ENCODE measurements around the gene ARHGEF12.

ARHGEF12 gene

GRCh38 chr11:120294096-120294495, 42.1 kb upstream of the ARHGEF12 start:
- POLR2A ChIA-PET: no interaction called here
- no peak for TF ChIP-seq ARNT (IDR thresholded peaks at IDR 0.05)
- TF ChIP-seq, protein P1, sequence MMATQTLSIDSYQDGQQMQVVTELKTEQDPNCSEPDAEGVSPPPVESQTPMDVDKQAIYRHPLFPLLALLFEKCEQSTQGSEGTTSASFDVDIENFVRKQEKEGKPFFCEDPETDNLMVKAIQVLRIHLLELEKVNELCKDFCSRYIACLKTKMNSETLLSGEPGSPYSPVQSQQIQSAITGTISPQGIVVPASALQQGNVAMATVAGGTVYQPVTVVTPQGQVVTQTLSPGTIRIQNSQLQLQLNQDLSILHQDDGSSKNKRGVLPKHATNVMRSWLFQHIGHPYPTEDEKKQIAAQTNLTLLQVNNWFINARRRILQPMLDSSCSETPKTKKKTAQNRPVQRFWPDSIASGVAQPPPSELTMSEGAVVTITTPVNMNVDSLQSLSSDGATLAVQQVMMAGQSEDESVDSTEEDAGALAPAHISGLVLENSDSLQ (IDR thresholded peaks at IDR 0.05): no peak
- no peak for TF ChIP-seq NFRKB (IDR thresholded peaks at IDR 0.05)
- no peak for TF ChIP-seq ELF4 (IDR thresholded peaks at IDR 0.05)
- no peak for TF ChIP-seq LEF1 (IDR thresholded peaks at IDR 0.05; ENCODE audit: borderline replicate concordance)
- no peak for TF ChIP-seq SP1 (IDR thresholded peaks at IDR 0.05)
- CTCF ChIA-PET: interaction anchor here (2.1 kb wide), 1 partner anchor 9 kb away, joined by 7 read pairs; no protein-coding TSS in a partner anchor
- no peak for DNase-seq (ENCODE audit: extremely low spot score)

- CTCF ChIA-PET: interaction anchor here (2.1 kb wide), 1 partner anchor 8 kb away, joined by 7 read pairs; no protein-coding TSS in a partner anchor
- no peak for DNase-seq (ENCODE audit: extremely low spot score)
- TF ChIP-seq ZNF384 (IDR thresholded peaks at IDR 0.05) (no peak), NFRKB (IDR thresholded peaks at IDR 0.05) (no peak), LEF1 (IDR thresholded peaks at IDR 0.05; ENCODE audit: borderline replicate concordance) (no peak), L3MBTL2 (conservative IDR thresholded peaks at IDR 0.05) (no peak), FOXA1 (IDR thresholded peaks at IDR 0.05) (no peak), CTBP1 (IDR thresholded peaks at IDR 0.05; ENCODE audit: borderline replicate concordance) (no peak), FOXK2 (IDR thresholded peaks at IDR 0.05) (no peak), SP1 (IDR thresholded peaks at IDR 0.05) (no peak), HDGF (IDR thresholded peaks at IDR 0.05; ENCODE audit: borderline replicate concordance) (no peak), ARNT (IDR thresholded peaks at IDR 0.05) (no peak), BHLHE40 (IDR thresholded peaks at IDR 0.05; ENCODE audit: borderline replicate concordance) (no peak), TARDBP (IDR thresholded peaks at IDR 0.05) (no peak), ELF4 (IDR thresholded peaks at IDR 0.05) (no peak), FOXM1 (IDR thresholded peaks at IDR 0.05; ENCODE audit: borderline replicate concordance) (no peak), SUZ12 (IDR thresholded peaks at IDR 0.05) (no peak)
- TF ChIP-seq, protein P1 (IDR thresholded peaks at IDR 0.05): no peak
- POLR2A ChIA-PET: no interaction called here
Observed at GRCh38 chr11:120295099-120295498, 41.1 kb upstream of the ARHGEF12 start.

GRCh38 chr11:120296554-120296953, 39.7 kb upstream of the ARHGEF12 start:
- POLR2A ChIA-PET: no interaction called here
- CTCF ChIA-PET: interaction anchor here (1.0 kb wide), 1 partner anchor 53 kb away, joined by 3 read pairs; no protein-coding TSS in a partner anchor
- TF ChIP-seq HDGF (IDR thresholded peaks at IDR 0.05; ENCODE audit: borderline replicate concordance) (no peak), FOXK2 (IDR thresholded peaks at IDR 0.05) (no peak), TARDBP (IDR thresholded peaks at IDR 0.05) (no peak), BHLHE40 (IDR thresholded peaks at IDR 0.05; ENCODE audit: borderline replicate concordance) (no peak), NFRKB (IDR thresholded peaks at IDR 0.05) (no peak), ARNT (IDR thresholded peaks at IDR 0.05) (no peak), FOXA1 (IDR thresholded peaks at IDR 0.05) (no peak), FOXM1 (IDR thresholded peaks at IDR 0.05; ENCODE audit: borderline replicate concordance) (no peak), CTBP1 (IDR thresholded peaks at IDR 0.05; ENCODE audit: borderline replicate concordance) (no peak), L3MBTL2 (conservative IDR thresholded peaks at IDR 0.05) (no peak), SUZ12 (IDR thresholded peaks at IDR 0.05) (no peak)
- TF ChIP-seq, protein P1 (IDR thresholded peaks at IDR 0.05): no peak
- no peak for DNase-seq (ENCODE audit: extremely low spot score)

- TF ChIP-seq LEF1 (IDR thresholded peaks at IDR 0.05; ENCODE audit: borderline replicate concordance): no peak
- no peak for TF ChIP-seq FOXM1 (IDR thresholded peaks at IDR 0.05; ENCODE audit: borderline replicate concordance)
- TF ChIP-seq NFRKB (IDR thresholded peaks at IDR 0.05): no peak
- no peak for TF ChIP-seq ZNF384 (IDR thresholded peaks at IDR 0.05)
- TF ChIP-seq ARNT (IDR thresholded peaks at IDR 0.05): no peak
- no peak for TF ChIP-seq SP1 (IDR thresholded peaks at IDR 0.05)
- no peak for TF ChIP-seq FOXK2 (IDR thresholded peaks at IDR 0.05)
- TF ChIP-seq, protein P1 (IDR thresholded peaks at IDR 0.05): no peak
- TF ChIP-seq BHLHE40 (IDR thresholded peaks at IDR 0.05; ENCODE audit: borderline replicate concordance): no peak
- TF ChIP-seq HDGF (IDR thresholded peaks at IDR 0.05; ENCODE audit: borderline replicate concordance): no peak
- POLR2A ChIA-PET: no interaction called here
- DNase-seq (ENCODE audit: extremely low spot score): no peak
- CTCF ChIA-PET: interaction anchor here (0.6 to 3.4 kb wide), 2 partner anchors 64 to 249 kb away, joined by 4 to 41 read pairs; no protein-coding TSS in a partner anchor
Observed at GRCh38 chr11:120298461-120298860, 37.8 kb upstream of the ARHGEF12 start.

GRCh38 chr11:120302001-120302805, 34.0 kb upstream of the ARHGEF12 start:
- ChIA-PET CTCF (interaction anchor here (0.9 to 1.8 kb wide), 8 partner anchors 8 to 131 kb away, joined by 3 to 9 read pairs (median 4); no protein-coding TSS in a partner anchor), POLR2A (no interaction called here)
- TF ChIP-seq HDGF (IDR thresholded peaks at IDR 0.05; ENCODE audit: borderline replicate concordance) (no peak), NFRKB (IDR thresholded peaks at IDR 0.05) (no peak), ZNF384 (IDR thresholded peaks at IDR 0.05) (no peak), SP1 (IDR thresholded peaks at IDR 0.05) (no peak), FOXA1 (IDR thresholded peaks at IDR 0.05) (no peak), TARDBP (IDR thresholded peaks at IDR 0.05) (no peak), BHLHE40 (IDR thresholded peaks at IDR 0.05; ENCODE audit: borderline replicate concordance) (no peak), FOXK2 (IDR thresholded peaks at IDR 0.05) (no peak), L3MBTL2 (conservative IDR thresholded peaks at IDR 0.05) (no peak), CTBP1 (IDR thresholded peaks at IDR 0.05; ENCODE audit: borderline replicate concordance) (no peak), ELF4 (IDR thresholded peaks at IDR 0.05) (no peak), SUZ12 (IDR thresholded peaks at IDR 0.05) (no peak), LEF1 (IDR thresholded peaks at IDR 0.05; ENCODE audit: borderline replicate concordance) (no peak)
- TF ChIP-seq, protein P1 (IDR thresholded peaks at IDR 0.05): no peak
- DNase-seq (ENCODE audit: extremely low spot score): no peak
